ENCODE results near the gene SH3D19.

- TF ChIP-seq, protein P1, sequence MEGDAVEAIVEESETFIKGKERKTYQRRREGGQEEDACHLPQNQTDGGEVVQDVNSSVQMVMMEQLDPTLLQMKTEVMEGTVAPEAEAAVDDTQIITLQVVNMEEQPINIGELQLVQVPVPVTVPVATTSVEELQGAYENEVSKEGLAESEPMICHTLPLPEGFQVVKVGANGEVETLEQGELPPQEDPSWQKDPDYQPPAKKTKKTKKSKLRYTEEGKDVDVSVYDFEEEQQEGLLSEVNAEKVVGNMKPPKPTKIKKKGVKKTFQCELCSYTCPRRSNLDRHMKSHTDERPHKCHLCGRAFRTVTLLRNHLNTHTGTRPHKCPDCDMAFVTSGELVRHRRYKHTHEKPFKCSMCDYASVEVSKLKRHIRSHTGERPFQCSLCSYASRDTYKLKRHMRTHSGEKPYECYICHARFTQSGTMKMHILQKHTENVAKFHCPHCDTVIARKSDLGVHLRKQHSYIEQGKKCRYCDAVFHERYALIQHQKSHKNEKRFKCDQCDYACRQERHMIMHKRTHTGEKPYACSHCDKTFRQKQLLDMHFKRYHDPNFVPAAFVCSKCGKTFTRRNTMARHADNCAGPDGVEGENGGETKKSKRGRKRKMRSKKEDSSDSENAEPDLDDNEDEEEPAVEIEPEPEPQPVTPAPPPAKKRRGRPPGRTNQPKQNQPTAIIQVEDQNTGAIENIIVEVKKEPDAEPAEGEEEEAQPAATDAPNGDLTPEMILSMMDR (conservative IDR thresholded peaks at IDR 0.05; ENCODE audit: low read length) = no peak
- no peak for TF ChIP-seq EZH2phosphoT487 (IDR thresholded peaks at IDR 0.05; ENCODE audit: borderline replicate concordance, low read depth, low read length)
Observed at GRCh38 chr4:151313306-151314009, 11.9 kb downstream of the SH3D19 start.

All from OCI-LY7 (cell line).